GM12891 (cell line): ENCODE results near the gene SNX11.

Experiments used
- PAX5 ChIP-seq: IDR thresholded peaks from 2 replicates; pipeline ENCODE4 v1.6.1; 2011; ENCODE audit warnings: low read length, moderate library complexity, mild to moderate bottlenecking; ENCODE audit not compliant: insufficient read depth, severe bottlenecking
- POLR2A ChIP-seq: IDR thresholded peaks from 2 replicates; pipeline ENCODE4 v1.6.1; 2011; ENCODE audit warnings: low read depth, low read length, control low read depth
- POLR2AphosphoS5 ChIP-seq: IDR thresholded peaks from 2 replicates; pipeline ENCODE4 v1.6.1; 2011; ENCODE audit warnings: low read depth, low read length, control low read depth
- POU2F2 ChIP-seq: IDR thresholded peaks from 2 replicates; pipeline ENCODE4 v1.6.1; 2011; ENCODE audit warnings: low read depth, mild to moderate bottlenecking, control low read depth, low read length, moderate library complexity
- TAF1 ChIP-seq: IDR thresholded peaks from 2 replicates; pipeline ENCODE4 v1.6.1; 2011; ENCODE audit warnings: low read depth, low read length, control low read depth

- TF ChIP-seq POLR2A (no peak), TAF1 (no peak), POLR2AphosphoS5 (no peak), PAX5 (no peak), POU2F2 (no peak)
Observed at GRCh38 chr17:48070195-48070594, 37.4 kb upstream of the SNX11 start.
